K562 (cell line): ENCODE data around the gene S100A3. TPM values are rescaled to one million over a fixed set of nuclear protein-coding genes. Genes with fewer than 3 reads are reported as not detected.

Source experiments
- CUX1 ChIP-seq: fragments of 200-800 bp; sonication (Bioruptor generic); IDR thresholded peaks from 2 replicates; pipeline ENCODE4 v1.6.1; 2016; ENCODE audit warnings: missing genetic modification characterization, missing compliant biosample characterization
- EP400 ChIP-seq: fragments of 450-650 bp; IDR thresholded peaks from 2 replicates; pipeline ENCODE4 v1.6.1; 2017; ENCODE audit warnings: antibody characterized with exemption, mild to moderate bottlenecking, moderate library complexity
- KDM5B ChIP-seq: fragments of 200-600 bp; sonication (generic); IDR thresholded peaks from 2 replicates; pipeline ENCODE4 v1.6.1; 2012; ENCODE audit warnings: low read depth, mild to moderate bottlenecking, moderate library complexity, low read length, control low read depth, inconsistent platforms; ENCODE audit not compliant: insufficient replicate concordance
- MCM5 ChIP-seq: fragments of 450-650 bp; IDR thresholded peaks from 2 replicates; pipeline ENCODE4 v1.6.1; 2016; ENCODE audit warnings: low read depth
- MCM7 ChIP-seq, 2 experiments: fragments of 450-650 bp; IDR thresholded peaks; 2 replicates each; pipeline ENCODE4 v1.6.1; 2016 to 2018
- MITF ChIP-seq: IDR thresholded peaks from 2 replicates; pipeline ENCODE4 v1.6.1; 2014; ENCODE audit warnings: antibody characterized with exemption
- POLR3G ChIP-seq: IDR thresholded peaks from 2 replicates; pipeline ENCODE4 v1.6.1; 2011; ENCODE audit not compliant: insufficient read length, insufficient replicate concordance; ENCODE audit errors: extremely low read depth
- RAD51 ChIP-seq: fragments of 450-650 bp; IDR thresholded peaks from 2 replicates; pipeline ENCODE4 v1.7.1; 2016; ENCODE audit warnings: low read depth, mild to moderate bottlenecking, borderline replicate concordance
- SMC3 ChIP-seq: conservative IDR thresholded peaks from 2 replicates; pipeline ENCODE4 v1.6.1; 2011; ENCODE audit warnings: low read depth, low read length, improper control_type of control experiment; ENCODE audit not compliant: insufficient read depth
- UBTF ChIP-seq, 2 experiments: IDR thresholded peaks; 2 replicates each; pipeline ENCODE4 v1.6.1; 2012; ENCODE audit warnings: improper control_type of control experiment in 2 of 2, low read depth in 2 of 2, low read length in 2 of 2, borderline replicate concordance in 1 of 2
- ZNF764 ChIP-seq: fragments of 250-450 bp; sonication (Bioruptor Pico); IDR thresholded peaks from 2 replicates; pipeline ENCODE4 v1.4.0; 2020; ENCODE audit warnings: low read depth, mild to moderate bottlenecking, moderate library complexity
- polyA plus RNA-seq, 8 experiments: library from polyadenylated mRNA; depleted of rRNA in 4 of 8; stranded (reverse) in 5 of 8; unstranded in 3 of 8; fragments of >200 nt; fragmentation: Nextera tagmentation in 2 of 8; fragmentation: Illumina TruSeq in 1 of 8; extraction: Ambion mirVana in 2 of 8; extraction: Trizol in 1 of 8; gene quantifications; 2 replicates each; pipeline versions ENCODE4 v1.2.1 to v1.2.3, GENCODE V29; 2011 to 2014; ENCODE audit warnings: inconsistent platforms in 1 of 8, missing spikeins in 1 of 8
- total RNA-seq, 7 experiments: library from RNA; depleted of rRNA in 6 of 7; stranded (reverse); fragments of >200 nt in 6 of 7; fragmentation: Illumina TruSeq in 2 of 7; extraction: Trizol in 2 of 7; gene quantifications; 2 replicates each; pipeline versions ENCODE4 v1.2.1 to v1.2.3, GENCODE V29; 2011 to 2021; ENCODE audit warnings: low replicate concordance in 1 of 7
- TF ChIP-seq, protein P1 (sequence below): fragments of 450-650 bp; IDR thresholded peaks from 2 replicates; pipeline ENCODE4 v1.6.1; 2017; ENCODE audit warnings: antibody characterized with exemption, mild to moderate bottlenecking

Gene S100A3
- total and polyA plus RNA-seq, 9 of the 15 experiments (the other 6 are each of a cell fraction or from before 2014, with no cell fraction given), result 0.08 to 1.7 (median 0.18) TPM; not detected in 4

- TF ChIP-seq CUX1 (no peak; the same call in 1 of the 2 replicates), KDM5B (no peak), RAD51 (no peak), SMC3 (no peak), POLR3G (no peak), MCM5 (no peak), MITF (0 out of 2 replicates have a peak, but pooled peaks have one; percentile 27), UBTF (IDR thresholded peaks at IDR 0.05; ENCODE audit: borderline replicate concordance in 1 of 2, low read depth in 2 of 2, low read length in 2 of 2) (no peak), MCM7 (IDR thresholded peaks at IDR 0.05) (no peak), EP400 (peak; percentile 76), ZNF764 (CRISPR knock-in tag) (no peak)
- TF ChIP-seq, protein P1, sequence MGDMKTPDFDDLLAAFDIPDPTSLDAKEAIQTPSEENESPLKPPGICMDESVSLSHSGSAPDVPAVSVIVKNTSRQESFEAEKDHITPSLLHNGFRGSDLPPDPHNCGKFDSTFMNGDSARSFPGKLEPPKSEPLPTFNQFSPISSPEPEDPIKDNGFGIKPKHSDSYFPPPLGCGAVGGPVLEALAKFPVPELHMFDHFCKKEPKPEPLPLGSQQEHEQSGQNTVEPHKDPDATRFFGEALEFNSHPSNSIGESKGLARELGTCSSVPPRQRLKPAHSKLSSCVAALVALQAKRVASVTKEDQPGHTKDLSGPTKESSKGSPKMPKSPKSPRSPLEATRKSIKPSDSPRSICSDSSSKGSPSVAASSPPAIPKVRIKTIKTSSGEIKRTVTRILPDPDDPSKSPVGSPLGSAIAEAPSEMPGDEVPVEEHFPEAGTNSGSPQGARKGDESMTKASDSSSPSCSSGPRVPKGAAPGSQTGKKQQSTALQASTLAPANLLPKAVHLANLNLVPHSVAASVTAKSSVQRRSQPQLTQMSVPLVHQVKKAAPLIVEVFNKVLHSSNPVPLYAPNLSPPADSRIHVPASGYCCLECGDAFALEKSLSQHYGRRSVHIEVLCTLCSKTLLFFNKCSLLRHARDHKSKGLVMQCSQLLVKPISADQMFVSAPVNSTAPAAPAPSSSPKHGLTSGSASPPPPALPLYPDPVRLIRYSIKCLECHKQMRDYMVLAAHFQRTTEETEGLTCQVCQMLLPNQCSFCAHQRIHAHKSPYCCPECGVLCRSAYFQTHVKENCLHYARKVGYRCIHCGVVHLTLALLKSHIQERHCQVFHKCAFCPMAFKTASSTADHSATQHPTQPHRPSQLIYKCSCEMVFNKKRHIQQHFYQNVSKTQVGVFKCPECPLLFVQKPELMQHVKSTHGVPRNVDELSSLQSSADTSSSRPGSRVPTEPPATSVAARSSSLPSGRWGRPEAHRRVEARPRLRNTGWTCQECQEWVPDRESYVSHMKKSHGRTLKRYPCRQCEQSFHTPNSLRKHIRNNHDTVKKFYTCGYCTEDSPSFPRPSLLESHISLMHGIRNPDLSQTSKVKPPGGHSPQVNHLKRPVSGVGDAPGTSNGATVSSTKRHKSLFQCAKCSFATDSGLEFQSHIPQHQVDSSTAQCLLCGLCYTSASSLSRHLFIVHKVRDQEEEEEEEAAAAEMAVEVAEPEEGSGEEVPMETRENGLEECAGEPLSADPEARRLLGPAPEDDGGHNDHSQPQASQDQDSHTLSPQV, result peak; percentile 99
Observed at GRCh38 chr1:153566414-153567371, 17.6 kb upstream of the S100A3 start (continued).
